ENCODE measurements around the gene OGT.

OGT gene

GRCh38 chrX:71615954-71616353 is 83.0 kb downstream of the OGT start:
- H3K4me1 ChIP-seq (ENCODE audit: insufficient read depth, low read length) = peaks cover 3% of the 10 kb centered on the region; the same call in 1 of the 2 replicates
- peaks cover 3% of the 10 kb centered on the region; the same call in 1 of the 2 replicates for H3K9me3 ChIP-seq (ENCODE audit: control insufficient read depth, insufficient read depth, low read length)
- H3K9ac ChIP-seq (ENCODE audit: low read depth, low read length) = no peak overlapping the region
- no peaks in the 10 kb centered on the region for H3K36me3 ChIP-seq (ENCODE audit: insufficient read depth, low read length)

GRCh38 chrX:71616672-71617529 is 84.0 kb downstream of the OGT start:
- no peaks in the 10 kb centered on the region for H3K36me3 ChIP-seq (ENCODE audit: insufficient read depth, low read length)
- H3K9me3 ChIP-seq (ENCODE audit: control insufficient read depth, insufficient read depth, low read length) = peaks cover 3% of the 10 kb centered on the region; the same call in 1 of the 2 replicates
- peaks cover 3% of the 10 kb centered on the region; the same call in 1 of the 2 replicates for H3K4me1 ChIP-seq (ENCODE audit: insufficient read depth, low read length)
- no peak overlapping the region for H3K9ac ChIP-seq (ENCODE audit: low read depth, low read length)

GRCh38 chrX:71617742-71618141 is 84.8 kb downstream of the OGT start:
- Histone ChIP-seq H3K4me1 (ENCODE audit: insufficient read depth, low read length) (peaks cover 3% of the 10 kb centered on the region; the same call in 1 of the 2 replicates), H3K9me3 (ENCODE audit: control insufficient read depth, insufficient read depth, low read length) (peaks cover 3% of the 10 kb centered on the region; the same call in 1 of the 2 replicates), H3K36me3 (ENCODE audit: insufficient read depth, low read length) (no peaks in the 10 kb centered on the region), H3K9ac (ENCODE audit: low read depth, low read length) (no peak overlapping the region)

GRCh38 chrX:71618303-71618721 is 85.4 kb downstream of the OGT start, which contains the start of gene CXCR3:
Gene CXCR3, minus strand, starts transcription at chrX:71618511. Its CDS starts 62 bp downstream, at chrX:71618449.
- H3K4me1 ChIP-seq (ENCODE audit: insufficient read depth, low read length) = peaks cover 8% of the 10 kb centered on the region; the same call in 1 of the 2 replicates
- no peaks in the 10 kb centered on the region for H3K36me3 ChIP-seq (ENCODE audit: insufficient read depth, low read length)
- no peak within 1 kb of the TSS for H3K9ac ChIP-seq (ENCODE audit: low read depth, low read length)
- peaks cover 3% of the 10 kb centered on the region; the same call in 1 of the 2 replicates for H3K9me3 ChIP-seq (ENCODE audit: control insufficient read depth, insufficient read depth, low read length)

- Histone ChIP-seq H3K36me3 (ENCODE audit: insufficient read depth, low read length) (no peaks in the 10 kb centered on the region), H3K9ac (ENCODE audit: low read depth, low read length) (no peak overlapping the region), H3K4me1 (ENCODE audit: insufficient read depth, low read length) (peaks cover 8% of the 10 kb centered on the region; the same call in 1 of the 2 replicates), H3K9me3 (ENCODE audit: control insufficient read depth, insufficient read depth, low read length) (peaks cover 3% of the 10 kb centered on the region; the same call in 1 of the 2 replicates)
Measured at GRCh38 chrX:71618787-71619186, 85.9 kb downstream of the OGT start.

- Histone ChIP-seq H3K4me1 (ENCODE audit: insufficient read depth, low read length) (peaks cover 8% of the 10 kb centered on the region; the same call in 1 of the 2 replicates), H3K36me3 (ENCODE audit: insufficient read depth, low read length) (no peaks in the 10 kb centered on the region), H3K9ac (ENCODE audit: low read depth, low read length) (no peak overlapping the region), H3K9me3 (ENCODE audit: control insufficient read depth, insufficient read depth, low read length) (peaks cover 3% of the 10 kb centered on the region; the same call in 1 of the 2 replicates)
Measured at GRCh38 chrX:71619193-71619592, 86.3 kb downstream of the OGT start.

- Histone ChIP-seq H3K36me3 (ENCODE audit: insufficient read depth, low read length) (no peaks in the 10 kb centered on the region), H3K4me1 (ENCODE audit: insufficient read depth, low read length) (peaks cover 8% of the 10 kb centered on the region; the same call in 1 of the 2 replicates), H3K9me3 (ENCODE audit: control insufficient read depth, insufficient read depth, low read length) (peaks cover 3% of the 10 kb centered on the region; the same call in 1 of the 2 replicates), H3K9ac (ENCODE audit: low read depth, low read length) (no peak overlapping the region)
Measured at GRCh38 chrX:71619986-71620385, 87.1 kb downstream of the OGT start.

- H3K9me3 ChIP-seq (ENCODE audit: control insufficient read depth, insufficient read depth, low read length) = peaks cover 3% of the 10 kb centered on the region; the same call in 1 of the 2 replicates
- H3K4me1 ChIP-seq (ENCODE audit: insufficient read depth, low read length) = peaks cover 8% of the 10 kb centered on the region; the same call in 1 of the 2 replicates
- H3K36me3 ChIP-seq (ENCODE audit: insufficient read depth, low read length) = no peaks in the 10 kb centered on the region
- no peak overlapping the region for H3K9ac ChIP-seq (ENCODE audit: low read depth, low read length)
Measured at GRCh38 chrX:71621603-71622002, 88.7 kb downstream of the OGT start.

GRCh38 chrX:71622032-71622575 is 89.2 kb downstream of the OGT start:
- H3K9ac ChIP-seq (ENCODE audit: low read depth, low read length) = no peak overlapping the region
- peaks cover 8% of the 10 kb centered on the region; the same call in 1 of the 2 replicates for H3K4me1 ChIP-seq (ENCODE audit: insufficient read depth, low read length)
- H3K9me3 ChIP-seq (ENCODE audit: control insufficient read depth, insufficient read depth, low read length) = peaks cover 3% of the 10 kb centered on the region; the same call in 1 of the 2 replicates
- no peaks in the 10 kb centered on the region for H3K36me3 ChIP-seq (ENCODE audit: insufficient read depth, low read length)

GRCh38 chrX:71622576-71623450 is 89.9 kb downstream of the OGT start:
- H3K9me3 ChIP-seq (ENCODE audit: control insufficient read depth, insufficient read depth, low read length) = peaks cover 3% of the 10 kb centered on the region; the same call in 1 of the 2 replicates
- peaks cover 5% of the 10 kb centered on the region; the same call in 1 of the 2 replicates for H3K4me1 ChIP-seq (ENCODE audit: insufficient read depth, low read length)
- no peaks in the 10 kb centered on the region for H3K36me3 ChIP-seq (ENCODE audit: insufficient read depth, low read length)
- no peak overlapping the region for H3K9ac ChIP-seq (ENCODE audit: low read depth, low read length)

GRCh38 chrX:71623714-71624113 is 90.8 kb downstream of the OGT start:
- Histone ChIP-seq H3K9ac (ENCODE audit: low read depth, low read length) (no peak overlapping the region), H3K9me3 (ENCODE audit: control insufficient read depth, insufficient read depth, low read length) (peaks cover 3% of the 10 kb centered on the region; the same call in 1 of the 2 replicates), H3K4me1 (ENCODE audit: insufficient read depth, low read length) (peaks cover 5% of the 10 kb centered on the region; the same call in 1 of the 2 replicates), H3K36me3 (ENCODE audit: insufficient read depth, low read length) (no peaks in the 10 kb centered on the region)

- H3K4me1 ChIP-seq (ENCODE audit: insufficient read depth, low read length) = peaks cover 5% of the 10 kb centered on the region; the same call in 1 of the 2 replicates
- H3K9ac ChIP-seq (ENCODE audit: low read depth, low read length) = no peak overlapping the region
- H3K36me3 ChIP-seq (ENCODE audit: insufficient read depth, low read length) = no peaks in the 10 kb centered on the region
- no peaks in the 10 kb centered on the region for H3K9me3 ChIP-seq (ENCODE audit: control insufficient read depth, insufficient read depth, low read length)
Measured at GRCh38 chrX:71625471-71625870, 92.6 kb downstream of the OGT start.

Measured in ES-I3 (cell line).